Measurements from ENCODE around the gene BRMS1. TPM values are rescaled to one million over a fixed set of nuclear protein-coding genes. Genes with fewer than 3 reads are reported as not detected.

Gene BRMS1, protein sequence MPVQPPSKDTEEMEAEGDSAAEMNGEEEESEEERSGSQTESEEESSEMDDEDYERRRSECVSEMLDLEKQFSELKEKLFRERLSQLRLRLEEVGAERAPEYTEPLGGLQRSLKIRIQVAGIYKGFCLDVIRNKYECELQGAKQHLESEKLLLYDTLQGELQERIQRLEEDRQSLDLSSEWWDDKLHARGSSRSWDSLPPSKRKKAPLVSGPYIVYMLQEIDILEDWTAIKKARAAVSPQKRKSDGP
- total RNA-seq (2014; rRNA removed; shearing (Covaris generic)): 48.7 and 65.9 TPM in 2 replicates
- 45.9 and 46.2 TPM in 2 replicates for polyA plus RNA-seq (2016; fragmentation: Nextera tagmentation; extraction: Ambion mirVana)

DNA sequence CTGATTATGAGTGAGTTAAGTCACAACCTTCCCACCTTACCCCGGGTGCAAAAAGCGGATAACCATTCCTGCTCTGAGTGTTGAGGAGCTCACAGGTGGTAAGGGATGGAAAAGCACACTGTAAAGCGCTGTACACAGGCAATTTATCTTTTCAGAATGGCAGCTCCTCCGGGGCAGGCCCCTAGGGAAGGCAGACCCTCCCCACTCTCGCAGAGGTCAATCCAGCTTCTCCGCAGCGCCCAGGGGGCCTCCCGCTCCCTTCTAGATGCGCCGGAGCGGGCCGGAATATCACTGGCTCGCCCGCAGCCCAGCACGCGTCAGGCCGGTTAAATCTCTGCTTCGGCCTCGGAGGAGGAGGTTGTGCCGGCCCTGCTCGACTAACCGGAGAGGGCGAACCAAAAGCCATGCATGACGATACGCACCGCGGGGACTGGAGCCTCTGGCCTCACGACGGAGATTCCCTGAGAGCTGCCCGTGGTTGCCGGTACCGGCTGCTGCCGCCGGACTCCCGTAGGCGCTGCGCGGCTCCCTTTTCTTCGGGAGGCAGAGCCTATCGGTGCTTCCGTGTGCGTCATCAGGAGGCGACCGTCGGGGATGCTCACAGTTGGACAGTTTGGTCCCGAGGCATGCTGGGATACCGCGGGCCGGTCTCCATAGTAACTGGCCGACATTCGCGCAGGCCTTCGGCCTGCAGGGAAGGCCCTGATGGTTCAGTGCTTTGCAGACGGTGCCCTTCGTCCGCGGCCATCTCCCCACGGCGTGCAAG lies at the start of gene BRMS1:
BRMS1 (minus strand) TSS at position 555 of the 766 bp plus-strand sequence. CDS start 2,870 bp downstream, outside the sequence.
- no peaks in the 10 kb centered on the region for H3K9me2 ChIP-seq (ENCODE audit: insufficient read depth)
- DNase-seq: peak; percentile 98
- H3K4me2 ChIP-seq (ENCODE audit: unreplicated experiment): peak within 1 kb of the TSS; percentile 92
- in situ Hi-C loops (cut with MboI): no loop called here
- peak within 1 kb of the TSS; percentile 95 for H3K4me3 ChIP-seq
- no peaks in the 10 kb centered on the region for H4K20me1 ChIP-seq (ENCODE audit: insufficient read depth)
- TF ChIP-seq EZH2phosphoT487 (IDR thresholded peaks at IDR 0.05; ENCODE audit: insufficient read depth, low read depth) (no peak), EZH2 (IDR thresholded peaks at IDR 0.05; ENCODE audit: insufficient read depth, poor library complexity, severe bottlenecking) (no peak)
- peaks cover 21% of the 10 kb centered on the region for H3F3A ChIP-seq (ENCODE audit: insufficient read depth)
- peak within 1 kb of the TSS; percentile 96 for H2AFZ ChIP-seq
- H3K9ac ChIP-seq: peak within 1 kb of the TSS; percentile 94
- H3K4me1 ChIP-seq (ENCODE audit: insufficient read depth): peaks cover 16% of the 10 kb centered on the region; the same call in 1 of the 2 replicates
- H3K36me3 ChIP-seq (ENCODE audit: low read depth): no peaks in the 10 kb centered on the region
- H3K9me3 ChIP-seq (ENCODE audit: low read depth): no peaks in the 10 kb centered on the region
- peaks cover 30% of the 10 kb centered on the region for H3K79me2 ChIP-seq (ENCODE audit: insufficient read depth)
- 1 to 2% methylated on average over 51 to 59 of the region's 59 CpGs for WGBS, 2 experiments (ENCODE audit: low coverage in 1 of 2, low lambda C conversion rate in 2 of 2, missing lambda C conversion rate in 2 of 2)
- H3K27ac ChIP-seq: peak within 1 kb of the TSS; percentile 87
- no peaks in the 10 kb centered on the region for H3K27me3 ChIP-seq (replicated peaks; ENCODE audit: insufficient read depth)

DNA sequence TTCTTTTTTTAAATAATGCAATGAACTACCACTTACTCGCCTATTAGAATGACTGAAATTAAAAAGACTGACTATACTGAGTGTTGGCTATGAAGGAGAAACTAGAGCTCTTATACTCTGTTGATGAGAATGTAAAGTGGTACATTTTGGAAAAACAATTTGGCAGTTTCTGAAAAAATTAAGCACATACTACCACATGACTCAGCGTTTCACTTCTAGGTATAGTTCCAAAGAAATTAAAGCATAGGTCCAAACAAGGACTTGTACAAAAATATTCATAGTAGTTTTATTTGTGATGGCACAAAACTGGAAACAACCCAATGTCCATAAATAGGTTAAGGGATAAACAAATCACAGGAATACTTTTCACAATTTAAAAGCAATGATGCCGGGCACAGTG lies 49.0 kb upstream of the BRMS1 start:
- Histone ChIP-seq H3K9me3 (ENCODE audit: low read depth) (no peaks in the 10 kb centered on the region), H3K79me2 (ENCODE audit: insufficient read depth) (no peaks in the 10 kb centered on the region), H3K27me3 (replicated peaks; ENCODE audit: insufficient read depth) (peaks cover 24% of the 10 kb centered on the region), H3K4me3 (no peak overlapping the region), H3F3A (ENCODE audit: insufficient read depth) (no peaks in the 10 kb centered on the region), H3K9me2 (ENCODE audit: insufficient read depth) (no peaks in the 10 kb centered on the region), H3K9ac (no peak overlapping the region), H2AFZ (no peak overlapping the region), H4K20me1 (ENCODE audit: insufficient read depth) (no peaks in the 10 kb centered on the region), H3K4me1 (ENCODE audit: insufficient read depth) (no peaks in the 10 kb centered on the region), H3K36me3 (ENCODE audit: low read depth) (no peaks in the 10 kb centered on the region), H3K4me2 (ENCODE audit: unreplicated experiment) (no peak overlapping the region), H3K27ac (no peak overlapping the region)
- in situ Hi-C loops (cut with MboI): no loop called here
- no peak for DNase-seq
- 67 to 68% methylated on average over 3 of the region's 3 CpGs for WGBS, 2 experiments (ENCODE audit: low coverage in 1 of 2, low lambda C conversion rate in 2 of 2, missing lambda C conversion rate in 2 of 2)
- no peak for TF ChIP-seq EZH2phosphoT487 (IDR thresholded peaks at IDR 0.05; ENCODE audit: insufficient read depth, low read depth)
- TF ChIP-seq EZH2 (IDR thresholded peaks at IDR 0.05; ENCODE audit: insufficient read depth, poor library complexity, severe bottlenecking): no peak

DNA sequence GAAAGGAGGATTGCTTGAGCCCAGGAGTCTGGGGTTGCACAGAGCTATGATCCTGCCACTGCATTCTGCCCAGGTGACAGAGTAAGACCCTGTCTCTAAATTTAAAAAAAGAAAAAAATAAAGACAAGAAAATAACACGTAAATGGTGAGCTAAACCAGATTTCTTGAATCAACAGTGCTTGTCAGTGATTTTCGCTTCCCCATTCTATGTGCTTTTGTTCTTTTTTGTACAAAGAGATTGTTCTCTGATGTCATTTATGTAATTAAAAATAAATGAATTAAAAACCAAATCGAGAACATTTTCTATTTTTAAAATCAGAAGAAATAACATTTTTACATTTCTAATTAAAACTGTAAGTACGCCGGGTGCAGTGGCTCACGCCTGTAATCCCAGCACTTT lies 46.4 kb upstream of the BRMS1 start:
- DNase-seq: no peak
- TF ChIP-seq EZH2phosphoT487 (IDR thresholded peaks at IDR 0.05; ENCODE audit: insufficient read depth, low read depth) (no peak), EZH2 (IDR thresholded peaks at IDR 0.05; ENCODE audit: insufficient read depth, poor library complexity, severe bottlenecking) (no peak)
- WGBS, 2 experiments (ENCODE audit: low coverage in 1 of 2, low lambda C conversion rate in 2 of 2, missing lambda C conversion rate in 2 of 2): 70 to 80% methylated on average over 6 of the region's 6 CpGs
- H3F3A ChIP-seq (ENCODE audit: insufficient read depth): no peaks in the 10 kb centered on the region
- in situ Hi-C loops (cut with MboI): no loop called here
- H2AFZ ChIP-seq: no peak overlapping the region
- peaks cover 19% of the 10 kb centered on the region for H3K27me3 ChIP-seq (replicated peaks; ENCODE audit: insufficient read depth)
- no peaks in the 10 kb centered on the region for H3K9me2 ChIP-seq (ENCODE audit: insufficient read depth)
- H3K9me3 ChIP-seq (ENCODE audit: low read depth): no peaks in the 10 kb centered on the region
- no peaks in the 10 kb centered on the region for H3K36me3 ChIP-seq (ENCODE audit: low read depth)
- H3K4me1 ChIP-seq (ENCODE audit: insufficient read depth): no peaks in the 10 kb centered on the region
- no peak overlapping the region for H3K4me2 ChIP-seq (ENCODE audit: unreplicated experiment)
- H3K9ac ChIP-seq: no peak overlapping the region
- no peak overlapping the region for H3K4me3 ChIP-seq
- H4K20me1 ChIP-seq (ENCODE audit: insufficient read depth): no peaks in the 10 kb centered on the region
- H3K79me2 ChIP-seq (ENCODE audit: insufficient read depth): no peaks in the 10 kb centered on the region
- no peak overlapping the region for H3K27ac ChIP-seq

DNA sequence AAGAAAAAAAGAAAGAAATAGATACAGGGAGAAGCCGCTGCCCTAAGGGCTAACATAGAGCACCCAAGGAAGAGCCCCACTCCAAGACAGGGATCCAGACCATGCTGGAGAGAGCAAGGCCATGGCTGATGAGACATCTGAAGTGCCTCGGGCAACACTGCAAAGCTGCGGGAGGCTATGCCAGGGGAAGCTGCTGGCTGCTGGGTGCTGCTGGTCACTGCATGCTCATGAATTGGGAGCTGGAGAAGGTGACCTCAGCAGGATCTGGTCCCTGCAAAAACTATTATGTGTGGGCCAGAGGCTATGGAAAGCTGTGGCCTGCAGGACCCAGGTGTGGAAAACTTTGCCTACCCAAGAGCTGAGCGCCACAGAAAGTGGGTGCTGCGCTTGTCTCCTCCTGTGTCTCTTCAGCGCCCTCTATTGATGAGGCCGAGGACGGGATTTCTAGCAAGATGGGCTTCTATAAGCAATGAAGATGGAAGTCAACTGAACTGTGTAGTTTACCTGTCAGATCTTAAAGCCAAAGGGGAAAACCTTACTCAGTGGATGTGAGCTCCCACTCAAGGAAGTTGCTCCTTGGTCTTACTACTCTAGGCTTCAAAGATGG lies 44.0 kb upstream of the BRMS1 start:
- TF ChIP-seq EZH2phosphoT487 (IDR thresholded peaks at IDR 0.05; ENCODE audit: insufficient read depth, low read depth) (no peak), EZH2 (IDR thresholded peaks at IDR 0.05; ENCODE audit: insufficient read depth, poor library complexity, severe bottlenecking) (no peak)
- DNase-seq: peak; percentile 81
- in situ Hi-C loops (cut with MboI): loop anchor here (10.0 kb wide), 1 partner anchor 84 kb away; no protein-coding TSS in a partner anchor

More for the DNA sequence above, 44.0 kb upstream of the BRMS1 start:
- Histone ChIP-seq H3K9me3 (ENCODE audit: low read depth) (no peaks in the 10 kb centered on the region), H3K4me2 (ENCODE audit: unreplicated experiment) (no peak overlapping the region), H4K20me1 (ENCODE audit: insufficient read depth) (no peaks in the 10 kb centered on the region), H3K27ac (no peak overlapping the region), H3K4me3 (no peak overlapping the region), H3K4me1 (ENCODE audit: insufficient read depth) (no peaks in the 10 kb centered on the region), H3K36me3 (ENCODE audit: low read depth) (no peaks in the 10 kb centered on the region), H3K9ac (no peak overlapping the region), H2AFZ (no peak overlapping the region), H3F3A (ENCODE audit: insufficient read depth) (no peaks in the 10 kb centered on the region), H3K79me2 (ENCODE audit: insufficient read depth) (no peaks in the 10 kb centered on the region), H3K9me2 (ENCODE audit: insufficient read depth) (no peaks in the 10 kb centered on the region), H3K27me3 (replicated peaks; ENCODE audit: insufficient read depth) (peaks cover 11% of the 10 kb centered on the region)
- 17 to 20% methylated on average over 8 of the region's 8 CpGs for WGBS, 2 experiments (ENCODE audit: low coverage in 1 of 2, low lambda C conversion rate in 2 of 2, missing lambda C conversion rate in 2 of 2)
